HepG2 (cell line): ENCODE data around the gene DNM3.
"Not testable (repeated sequence)": the region's sequence is repeated elsewhere in the genome, so short reads cannot be mapped to it uniquely, and the experiment has no call there.

Experiments
- HHEX ChIP-seq: IDR thresholded peaks from 2 replicates; pipeline ENCODE4 v1.6.1; 2016; ENCODE audit warnings: control low read depth
- HNF4G ChIP-seq, 2 experiments: sonication (generic) in 1 of 2; formaldehyde crosslinking in 1 of 2; IDR thresholded peaks; 2 replicates each; pipeline versions ENCODE4 v1.4.0 to v1.6.1; 2011 to 2020; ENCODE audit warnings: borderline replicate concordance in 2 of 2, low read depth in 2 of 2, mild to moderate bottlenecking in 2 of 2, low read length in 1 of 2, missing genetic modification reagents in 1 of 2, moderate library complexity in 1 of 2
- POLR2AphosphoS5 ChIP-seq: IDR thresholded peaks from 2 replicates; pipeline ENCODE4 v1.6.1; 2012; ENCODE audit warnings: low read depth, low read length
- SAP130 ChIP-seq: IDR thresholded peaks from 2 replicates; pipeline ENCODE4 v1.6.1; 2016; ENCODE audit warnings: low read depth
- SRF ChIP-seq: IDR thresholded peaks from 2 replicates; pipeline ENCODE4 v1.6.1; 2011; ENCODE audit warnings: mild to moderate bottlenecking, low read depth, low read length, moderate library complexity
- ZNF224 ChIP-seq: sonication (generic); formaldehyde crosslinking; IDR thresholded peaks from 2 replicates; pipeline ENCODE4 v1.5.0; 2020; ENCODE audit warnings: mild to moderate bottlenecking, missing genetic modification reagents
- ZNF34 ChIP-seq: sonication (generic); formaldehyde crosslinking; IDR thresholded peaks from 2 replicates; pipeline ENCODE4 v1.4.0; 2020; ENCODE audit warnings: mild to moderate bottlenecking, missing genetic modification reagents, borderline replicate concordance
- ZNF430 ChIP-seq: sonication (generic); formaldehyde crosslinking; IDR thresholded peaks from 2 replicates; pipeline ENCODE4 v1.9.0; 2021; ENCODE audit warnings: mild to moderate bottlenecking, missing genetic modification reagents
- TF ChIP-seq, protein P1 (sequence below): IDR thresholded peaks from 2 replicates; pipeline ENCODE4 v1.6.1; 2012; ENCODE audit warnings: inconsistent platforms

DNA sequence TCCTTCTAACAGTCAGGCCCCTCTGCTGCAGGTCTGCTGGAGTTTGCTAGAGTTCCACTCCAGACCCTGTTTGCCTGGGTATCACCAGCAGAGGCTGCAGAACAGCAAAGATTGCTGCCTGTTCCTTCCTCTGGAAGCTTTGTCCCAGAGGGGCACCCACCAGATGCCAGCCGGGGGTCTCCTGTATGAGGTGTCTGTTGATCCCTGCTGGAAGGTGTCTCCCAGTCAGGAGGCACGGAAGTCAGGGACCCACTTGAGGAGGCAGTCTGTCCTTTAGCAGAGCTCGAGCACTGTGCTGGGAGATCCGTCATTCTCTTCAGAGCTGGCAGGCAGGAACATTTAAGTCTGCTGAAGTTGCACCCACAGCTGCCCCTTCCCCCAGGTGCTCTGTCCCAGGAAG lies 238.6 kb downstream of the DNM3 start:
- TF ChIP-seq POLR2AphosphoS5; SRF; ZNF224 (CRISPR knock-in tag); SAP130; ZNF430 (CRISPR knock-in tag); ZNF34; HNF4G (IDR thresholded peaks at IDR 0.05; ENCODE audit: borderline replicate concordance, low read depth, low read length); HNF4G (CRISPR knock-in tag; IDR thresholded peaks at IDR 0.05; ENCODE audit: borderline replicate concordance, low read depth); HHEX (CRISPR knock-in tag): not testable (repeated sequence)
- TF ChIP-seq, protein P1, sequence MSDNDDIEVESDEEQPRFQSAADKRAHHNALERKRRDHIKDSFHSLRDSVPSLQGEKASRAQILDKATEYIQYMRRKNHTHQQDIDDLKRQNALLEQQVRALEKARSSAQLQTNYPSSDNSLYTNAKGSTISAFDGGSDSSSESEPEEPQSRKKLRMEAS, result not testable (repeated sequence)
